GM23338 (cell line): ENCODE results near the gene KIF19.

Source experiments
- CTCF ChIP-seq, 2 experiments: fragments of 200-600 bp in 1 of 2; sonication (generic) in 1 of 2; conservative IDR thresholded peaks; 2 replicates each; pipeline versions ENCODE4 v1.5.1 to v1.6.1; 2016 to 2017; ENCODE audit warnings: antibody characterized with exemption in 2 of 2, low read depth in 2 of 2, mild to moderate bottlenecking in 2 of 2, moderate library complexity in 1 of 2
- EZH2phosphoT487 ChIP-seq: fragments of 200-600 bp; sonication (generic); IDR thresholded peaks from one replicate; pipeline ENCODE4 v1.8.1; 2018; ENCODE audit warnings: antibody characterized with exemption; ENCODE audit not compliant: unreplicated experiment
- JUNB ChIP-seq: IDR thresholded peaks from one replicate; pipeline ENCODE4 v1.6.1; 2016; ENCODE audit warnings: antibody characterized with exemption; ENCODE audit not compliant: unreplicated experiment
- POLR2AphosphoS5 ChIP-seq: IDR thresholded peaks from 2 replicates; pipeline ENCODE4 v1.6.1; 2016; ENCODE audit warnings: antibody characterized with exemption, low read depth

DNA sequence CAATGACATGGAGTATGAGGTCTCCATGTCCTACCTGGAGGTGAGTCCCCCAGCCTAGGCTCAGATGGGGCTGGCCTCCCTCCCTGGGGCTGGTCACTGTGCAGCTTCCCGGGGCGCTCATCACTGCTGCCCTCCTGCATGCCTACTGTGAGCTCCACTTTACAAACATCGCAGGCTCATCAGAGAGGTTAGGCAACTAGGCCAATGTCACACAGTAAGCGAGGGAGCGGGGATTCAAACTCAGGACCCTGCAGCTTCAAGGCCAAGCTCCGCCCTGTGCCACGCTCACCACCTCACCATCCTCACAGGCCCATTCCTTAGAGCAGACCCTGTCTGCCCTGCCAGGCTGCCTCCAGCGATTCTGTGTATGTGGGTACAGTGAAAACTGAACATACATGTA lies 17.1 kb downstream of the KIF19 start:
- no peak for TF ChIP-seq CTCF (conservative IDR thresholded peaks at IDR 0.05; ENCODE audit: low read depth in 2 of 2)
- no peak for TF ChIP-seq JUNB
- no peak for TF ChIP-seq EZH2phosphoT487
- TF ChIP-seq POLR2AphosphoS5, result no peak
